Astrocyte (in vitro differentiated cells and primary cell): ENCODE results near the gene SPATA13. TPM values are rescaled to one million over a fixed set of nuclear protein-coding genes. Genes with fewer than 3 reads are reported as not detected.

Source experiments
- DNase-seq: peaks from one replicate; pipeline ENCODE4 v3.0.0-alpha.2; 2010; ENCODE audit warnings: low read depth
- FAIRE-seq: peaks from 2 replicates; lab custom pipeline; 2011; peaks lifted over from hg19 to GRCh38; lab: Jason Lieb, UNC
- H2AFZ ChIP-seq: 2 replicates; pipeline ENCODE4 v1.6.0; 2012; ENCODE audit warnings: low read depth, low read length, inconsistent platforms
- H3K27ac ChIP-seq: 2 replicates; pipeline ENCODE4 v1.5.1; 2011; ENCODE audit warnings: low read depth, low read length, inconsistent platforms
- H3K27me3 ChIP-seq: 2 replicates; pipeline ENCODE4 v1.6.0; 2011; ENCODE audit warnings: low read length, inconsistent platforms; ENCODE audit not compliant: insufficient read depth
- H3K36me3 ChIP-seq: 2 replicates; pipeline ENCODE4 v1.5.1; 2011; ENCODE audit warnings: low read length, inconsistent platforms; ENCODE audit not compliant: insufficient read depth
- H3K4me1 ChIP-seq: 2 replicates; pipeline ENCODE4 v1.5.1; 2011; ENCODE audit warnings: low read length, inconsistent platforms; ENCODE audit not compliant: insufficient read depth
- H3K4me2 ChIP-seq: 2 replicates; pipeline ENCODE4 v1.6.0; 2012; ENCODE audit warnings: low read length, inconsistent platforms
- H3K4me3 ChIP-seq: 2 replicates; pipeline ENCODE4 v1.5.1; 2011; ENCODE audit warnings: low read depth, mild to moderate bottlenecking, low read length, inconsistent platforms; ENCODE audit not compliant: insufficient read depth
- H3K79me2 ChIP-seq: 2 replicates; pipeline ENCODE4 v1.6.0; 2012; ENCODE audit warnings: mild to moderate bottlenecking, low read length, inconsistent platforms; ENCODE audit not compliant: insufficient read depth
- H3K9ac ChIP-seq: 2 replicates; pipeline ENCODE4 v1.6.0; 2012; ENCODE audit warnings: mild to moderate bottlenecking, low read length, inconsistent platforms
- H3K9me3 ChIP-seq: 2 replicates; pipeline ENCODE4 v1.5.1; 2012; ENCODE audit warnings: low read depth, mild to moderate bottlenecking, low read length, inconsistent platforms; ENCODE audit not compliant: insufficient read depth
- H4K20me1 ChIP-seq: 2 replicates; pipeline ENCODE4 v1.6.0; 2012; ENCODE audit warnings: low read length, inconsistent platforms; ENCODE audit not compliant: insufficient read depth
- H3K27ac Mint-ChIP-seq: one replicate; pipeline ENCODE4 v1.8.0; 2021; ENCODE audit warnings: mild to moderate bottlenecking, mixed read lengths; ENCODE audit not compliant: unreplicated experiment
- H3K27me3 Mint-ChIP-seq: one replicate; pipeline ENCODE4 v1.8.0; 2021; ENCODE audit warnings: low read depth, mixed read lengths; ENCODE audit not compliant: unreplicated experiment
- H3K36me3 Mint-ChIP-seq: one replicate; pipeline ENCODE4 v1.8.0; 2021; ENCODE audit warnings: low read depth, mixed read lengths; ENCODE audit not compliant: unreplicated experiment
- H3K4me1 Mint-ChIP-seq: one replicate; pipeline ENCODE4 v1.8.0; 2021; ENCODE audit warnings: low read depth, mixed read lengths; ENCODE audit not compliant: unreplicated experiment
- H3K4me3 Mint-ChIP-seq: one replicate; pipeline ENCODE4 v1.8.0; 2021; ENCODE audit warnings: mild to moderate bottlenecking, moderate library complexity, mixed read lengths; ENCODE audit not compliant: unreplicated experiment
- H3K9me3 Mint-ChIP-seq: one replicate; pipeline ENCODE4 v1.8.0; 2021; ENCODE audit warnings: mild to moderate bottlenecking, mixed read lengths; ENCODE audit not compliant: unreplicated experiment
- CTCF ChIP-seq: IDR thresholded peaks from 2 replicates; pipeline ENCODE4 v1.5.1; 2011; ENCODE audit warnings: low read depth, mild to moderate bottlenecking, inconsistent platforms, low read length, moderate library complexity; ENCODE audit not compliant: insufficient read depth
- EZH2 ChIP-seq: IDR thresholded peaks from 2 replicates; pipeline ENCODE4 v1.6.1; 2012; ENCODE audit warnings: mild to moderate bottlenecking, low read length, inconsistent platforms; ENCODE audit not compliant: insufficient read depth
- total RNA-seq: library from RNA; stranded (reverse); gene quantifications from 2 replicates; pipeline ENCODE4 v1.2.1, GENCODE V29; 2021

Gene SPATA13
- total RNA-seq, 1 donor from 2014 or later, result 6.2 TPM

GRCh38 chr13:24237356-24237755 lies 76.8 kb downstream of the SPATA13 start:
- no peak overlapping the region for H3K4me3 ChIP-seq
- H3K4me1 ChIP-seq, result no peaks in the 10 kb centered on the region
- no peaks in the 10 kb centered on the region for H3K9me3 Mint-ChIP-seq
- no peak overlapping the region for H3K27ac ChIP-seq
- no peaks in the 10 kb centered on the region for H3K27me3 ChIP-seq
- no peaks in the 10 kb centered on the region for H4K20me1 ChIP-seq
- no peaks in the 10 kb centered on the region for H3K36me3 Mint-ChIP-seq
- H3K9me3 ChIP-seq, result no peaks in the 10 kb centered on the region
- no peaks in the 10 kb centered on the region for H3K36me3 ChIP-seq
- TF ChIP-seq EZH2 (no peak), CTCF (no peak)
- H3K9ac ChIP-seq, result no peak overlapping the region
- FAIRE-seq (no peak), DNase-seq (no peak)
- no peak overlapping the region for H3K4me2 ChIP-seq
- no peaks in the 10 kb centered on the region for H3K79me2 ChIP-seq
- peaks cover 19% of the 10 kb centered on the region for H3K4me1 Mint-ChIP-seq
- H3K27me3 Mint-ChIP-seq, result no peaks in the 10 kb centered on the region
- H2AFZ ChIP-seq, result no peak overlapping the region
- H3K4me3 Mint-ChIP-seq, result no peak overlapping the region
- no peak overlapping the region for H3K27ac Mint-ChIP-seq

- H3K4me1 ChIP-seq, result no peaks in the 10 kb centered on the region
- H3K27ac Mint-ChIP-seq, result no peak overlapping the region
Observed at GRCh38 chr13:24241336-24241735, 80.8 kb downstream of the SPATA13 start.

More at GRCh38 chr13:24241336-24241735, 80.8 kb downstream of the SPATA13 start:
- Histone ChIP-seq H3K27ac (no peak overlapping the region), H3K79me2 (no peaks in the 10 kb centered on the region), H2AFZ (no peak overlapping the region), H4K20me1 (no peaks in the 10 kb centered on the region), H3K9ac (no peak overlapping the region), H3K4me2 (no peak overlapping the region), H3K4me3 (no peak overlapping the region), H3K9me3 (no peaks in the 10 kb centered on the region), H3K27me3 (no peaks in the 10 kb centered on the region), H3K36me3 (no peaks in the 10 kb centered on the region)
- Mint-ChIP-seq H3K4me3 (no peak overlapping the region), H3K36me3 (no peaks in the 10 kb centered on the region), H3K27me3 (no peaks in the 10 kb centered on the region), H3K4me1 (no peaks in the 10 kb centered on the region), H3K9me3 (no peaks in the 10 kb centered on the region)
- no peak for TF ChIP-seq CTCF
- TF ChIP-seq EZH2, result no peak
- no peak for FAIRE-seq
- no peak for DNase-seq
